ENCODE results near the gene TMF1. TPM values are rescaled to one million over a fixed set of nuclear protein-coding genes. Genes with fewer than 3 reads are reported as not detected.

The TMF1 gene
- total RNA-seq, 1 experiment from 2014 or later, result 14.2 TPM

DNA sequence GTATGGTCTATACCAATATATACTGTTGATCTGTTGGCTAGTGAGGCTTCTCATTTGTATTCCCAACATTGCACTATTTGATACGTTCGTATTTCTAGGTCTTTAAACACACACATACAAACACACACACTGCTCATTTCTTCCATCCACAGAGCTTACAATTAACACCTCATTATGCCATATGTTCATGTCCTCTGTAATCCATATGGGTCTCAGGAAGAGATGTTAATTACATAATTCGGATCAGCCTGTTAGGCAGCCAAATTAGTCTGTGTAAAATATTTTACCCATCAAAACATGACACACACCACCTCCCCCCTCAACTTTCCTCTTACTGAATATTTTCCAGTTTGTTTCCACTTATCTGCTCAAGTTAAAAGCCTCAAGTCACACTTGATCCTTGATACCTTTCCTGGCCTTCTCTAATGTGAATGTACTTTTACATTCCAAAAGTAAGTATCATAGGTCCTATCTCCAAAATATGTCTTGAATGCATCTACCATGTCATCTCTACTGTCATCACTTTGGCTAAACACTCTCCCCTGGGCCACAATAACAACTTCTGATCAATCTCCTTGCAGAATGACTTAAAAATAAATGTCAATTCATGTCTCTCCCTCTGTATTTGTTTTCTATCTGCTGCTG is 66.9 kb downstream of the TMF1 start:
- CTCF ChIA-PET, result no interaction called here
- intact Hi-C loops (cut with micrococcal nuclease; ENCODE audit: unreplicated experiment), result no loop called here
- H3K9me3 ChIP-seq (ENCODE audit: low read depth, low read length, poor library complexity, severe bottlenecking), result no peaks in the 10 kb centered on the region
- H3K36me3 ChIP-seq (ENCODE audit: insufficient read depth, low read length, poor library complexity, severe bottlenecking), result no peaks in the 10 kb centered on the region
- TF ChIP-seq, protein P1, sequence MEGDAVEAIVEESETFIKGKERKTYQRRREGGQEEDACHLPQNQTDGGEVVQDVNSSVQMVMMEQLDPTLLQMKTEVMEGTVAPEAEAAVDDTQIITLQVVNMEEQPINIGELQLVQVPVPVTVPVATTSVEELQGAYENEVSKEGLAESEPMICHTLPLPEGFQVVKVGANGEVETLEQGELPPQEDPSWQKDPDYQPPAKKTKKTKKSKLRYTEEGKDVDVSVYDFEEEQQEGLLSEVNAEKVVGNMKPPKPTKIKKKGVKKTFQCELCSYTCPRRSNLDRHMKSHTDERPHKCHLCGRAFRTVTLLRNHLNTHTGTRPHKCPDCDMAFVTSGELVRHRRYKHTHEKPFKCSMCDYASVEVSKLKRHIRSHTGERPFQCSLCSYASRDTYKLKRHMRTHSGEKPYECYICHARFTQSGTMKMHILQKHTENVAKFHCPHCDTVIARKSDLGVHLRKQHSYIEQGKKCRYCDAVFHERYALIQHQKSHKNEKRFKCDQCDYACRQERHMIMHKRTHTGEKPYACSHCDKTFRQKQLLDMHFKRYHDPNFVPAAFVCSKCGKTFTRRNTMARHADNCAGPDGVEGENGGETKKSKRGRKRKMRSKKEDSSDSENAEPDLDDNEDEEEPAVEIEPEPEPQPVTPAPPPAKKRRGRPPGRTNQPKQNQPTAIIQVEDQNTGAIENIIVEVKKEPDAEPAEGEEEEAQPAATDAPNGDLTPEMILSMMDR (conservative IDR thresholded peaks at IDR 0.05; ENCODE audit: low read depth, low read length), result no peak
- TF ChIP-seq EZH2 (IDR thresholded peaks at IDR 0.05; ENCODE audit: borderline replicate concordance, low read depth, low read length, poor library complexity, severe bottlenecking), result no peak
- no peaks in the 10 kb centered on the region for H3K4me1 ChIP-seq (ENCODE audit: insufficient read depth, low read length, poor library complexity, severe bottlenecking)
- no TSS peak for BruUV-seq (replicated peaks)
- no peak overlapping the region for H3K4me3 ChIP-seq (ENCODE audit: low read depth, low read length, poor library complexity, severe bottlenecking)
- H3K27me3 ChIP-seq (replicated peaks; ENCODE audit: insufficient read depth, low read depth, low read length, poor library complexity), result no peaks in the 10 kb centered on the region
- no peak overlapping the region for H3K27ac ChIP-seq (ENCODE audit: low read depth, low read length, poor library complexity, severe bottlenecking)
- DNase-seq (ENCODE audit: low spot score), result no peak
- POLR2A ChIA-PET (ENCODE audit: low non-redundant PET), result no interaction called here

DNA sequence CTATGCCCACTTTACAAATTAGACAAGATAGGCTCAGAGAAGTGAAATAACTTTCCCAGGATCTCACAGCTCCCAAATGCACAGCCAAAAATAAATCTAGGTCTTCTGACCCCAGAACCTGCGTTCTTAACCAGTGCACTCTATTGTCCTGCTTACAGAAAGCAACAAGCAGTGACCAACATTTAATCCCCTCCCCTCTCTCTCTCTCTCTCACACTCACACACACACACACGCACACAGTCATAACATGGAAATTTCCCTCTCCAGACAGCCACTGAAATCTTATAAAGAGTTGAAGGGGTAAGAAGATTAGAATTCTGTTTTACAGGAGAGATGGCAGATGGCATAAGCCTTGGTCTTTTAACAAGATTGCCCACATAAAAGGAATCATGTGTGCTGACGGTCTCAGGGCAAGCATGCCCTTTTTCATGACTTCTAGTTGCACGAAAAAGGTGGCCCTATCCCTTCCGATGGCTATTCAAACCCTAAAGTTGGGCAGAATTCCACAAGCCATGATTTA is 68.1 kb downstream of the TMF1 start:
- Histone ChIP-seq H3K4me1 (ENCODE audit: insufficient read depth, low read length, poor library complexity, severe bottlenecking) (no peaks in the 10 kb centered on the region), H3K36me3 (ENCODE audit: insufficient read depth, low read length, poor library complexity, severe bottlenecking) (no peaks in the 10 kb centered on the region), H3K4me3 (ENCODE audit: low read depth, low read length, poor library complexity, severe bottlenecking) (no peak overlapping the region), H3K27me3 (replicated peaks; ENCODE audit: insufficient read depth, low read depth, low read length, poor library complexity) (no peaks in the 10 kb centered on the region), H3K9me3 (ENCODE audit: low read depth, low read length, poor library complexity, severe bottlenecking) (no peaks in the 10 kb centered on the region), H3K27ac (ENCODE audit: low read depth, low read length, poor library complexity, severe bottlenecking) (no peak overlapping the region)
- TF ChIP-seq, protein P1 (conservative IDR thresholded peaks at IDR 0.05; ENCODE audit: low read depth, low read length), result no peak
- TF ChIP-seq EZH2 (IDR thresholded peaks at IDR 0.05; ENCODE audit: borderline replicate concordance, low read depth, low read length, poor library complexity, severe bottlenecking), result no peak
- BruUV-seq (replicated peaks), result no TSS peak
- CTCF ChIA-PET, result no interaction called here
- POLR2A ChIA-PET (ENCODE audit: low non-redundant PET), result no interaction called here
- no peak for DNase-seq (ENCODE audit: low spot score)
- intact Hi-C loops (cut with micrococcal nuclease; ENCODE audit: unreplicated experiment), result no loop called here

DNA sequence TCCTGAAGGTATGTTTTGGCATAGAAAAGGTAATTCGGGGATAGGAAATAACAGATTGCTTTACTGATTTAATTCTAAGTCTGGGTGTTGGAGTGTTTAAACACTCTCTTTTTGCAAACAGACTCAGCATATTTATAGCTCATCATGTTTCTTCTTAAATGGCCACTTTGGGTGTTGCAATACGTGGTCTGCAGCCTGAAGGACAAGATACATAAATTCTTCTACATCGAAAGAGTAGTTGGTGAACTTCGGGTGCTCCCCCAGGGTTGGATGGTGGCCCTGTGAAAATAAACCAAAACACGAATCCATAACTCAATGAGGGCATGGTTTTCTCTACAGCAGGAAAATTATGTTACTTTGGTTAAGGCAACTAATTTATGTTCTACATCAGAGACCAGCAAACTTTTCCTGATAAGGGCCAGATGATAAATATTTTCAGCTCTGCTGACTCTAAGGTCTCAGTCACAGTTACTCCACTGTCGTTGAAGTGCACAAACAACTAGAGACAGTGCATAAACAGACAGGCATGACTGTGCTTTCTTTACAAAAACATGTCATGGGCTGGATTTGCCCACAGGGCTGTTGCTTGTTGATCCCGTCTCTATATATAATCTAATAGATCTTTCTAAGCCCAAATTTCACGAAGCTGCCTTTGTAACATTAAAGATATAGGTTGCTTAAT is 74.5 kb downstream of the TMF1 start:
- no peak overlapping the region for H3K4me3 ChIP-seq (ENCODE audit: low read depth, low read length, poor library complexity, severe bottlenecking)
- no peak overlapping the region for H3K27ac ChIP-seq (ENCODE audit: low read depth, low read length, poor library complexity, severe bottlenecking)
- ChIA-PET POLR2A (ENCODE audit: low non-redundant PET) (no interaction called here), CTCF (no interaction called here)
- no peaks in the 10 kb centered on the region for H3K27me3 ChIP-seq (replicated peaks; ENCODE audit: insufficient read depth, low read depth, low read length, poor library complexity)
- intact Hi-C loops (cut with micrococcal nuclease; ENCODE audit: unreplicated experiment), result no loop called here
- BruUV-seq (replicated peaks), result no TSS peak
- no peaks in the 10 kb centered on the region for H3K4me1 ChIP-seq (ENCODE audit: insufficient read depth, low read length, poor library complexity, severe bottlenecking)
- no peaks in the 10 kb centered on the region for H3K36me3 ChIP-seq (ENCODE audit: insufficient read depth, low read length, poor library complexity, severe bottlenecking)
- TF ChIP-seq, protein P1 (conservative IDR thresholded peaks at IDR 0.05; ENCODE audit: low read depth, low read length), result no peak
- TF ChIP-seq EZH2 (IDR thresholded peaks at IDR 0.05; ENCODE audit: borderline replicate concordance, low read depth, low read length, poor library complexity, severe bottlenecking), result no peak
- no peak for DNase-seq (ENCODE audit: low spot score)
- H3K9me3 ChIP-seq (ENCODE audit: low read depth, low read length, poor library complexity, severe bottlenecking), result no peaks in the 10 kb centered on the region

All from A673 (cell line).